CD14-positive monocyte (primary cell): ENCODE data around the gene OR1D5. TPM values are rescaled to one million over a fixed set of nuclear protein-coding genes. Genes with fewer than 3 reads are reported as not detected.
A peak's percentile ranks its signal among the peaks of the same experiment; 100 is the strongest.

Experiments
- DNase-seq, 3 donors: peaks; one replicate each; pipeline ENCODE4 v3.0.0-alpha.2; 2011 to 2022
- H2AFZ ChIP-seq: 2 replicates; pipeline ENCODE4 v1.6.0; 2012; ENCODE audit warnings: mild to moderate bottlenecking, low read depth, low read length, inconsistent platforms; ENCODE audit not compliant: insufficient read depth, poor library complexity, severe bottlenecking
- H3K27ac ChIP-seq, 2 donors: 1 replicate in 1 of 2; 2 replicates in 1 of 2; pipeline ENCODE4 v1.5.1; 2012 to 2013; ENCODE audit warnings: low read length in 2 of 2, control low read depth in 1 of 2, inconsistent platforms in 1 of 2, low read depth in 1 of 2, mild to moderate bottlenecking in 1 of 2
- H3K27me3 ChIP-seq, 2 donors: one replicate each; pipeline versions ENCODE4 v1.6.0 to v1.6.1; 2011 to 2013; ENCODE audit warnings: low read length in 2 of 2; ENCODE audit not compliant: control insufficient read depth in 2 of 2, insufficient read depth in 2 of 2
- H3K36me3 ChIP-seq, 2 donors: replicated peaks in 1 of 2; 1 replicate in 1 of 2; 2 replicates in 1 of 2; pipeline versions ENCODE4 v1.5.1 to v1.6.1; 2012 to 2013; ENCODE audit warnings: low read length in 2 of 2, control low read depth in 1 of 2, inconsistent platforms in 1 of 2, mild to moderate bottlenecking in 1 of 2; ENCODE audit not compliant: insufficient read depth in 2 of 2, control insufficient read depth in 1 of 2
- H3K4me1 ChIP-seq, 2 donors: 1 replicate in 1 of 2; 2 replicates in 1 of 2; pipeline versions ENCODE4 v1.5.1 to v1.6.1; 2012 to 2013; ENCODE audit warnings: low read length in 2 of 2, control low read depth in 1 of 2, inconsistent platforms in 1 of 2, mild to moderate bottlenecking in 1 of 2, moderate library complexity in 1 of 2; ENCODE audit not compliant: insufficient read depth in 2 of 2, control insufficient read depth in 1 of 2
- H3K4me2 ChIP-seq: replicated peaks from 2 replicates; pipeline ENCODE3; 2012; ENCODE audit warnings: low read length, moderate library complexity, mild to moderate bottlenecking; ENCODE audit not compliant: poor library complexity, severe bottlenecking; ENCODE audit errors: extremely low read depth
- H3K4me3 ChIP-seq, 3 experiments: fragments of 200-600 bp in 1 of 3; sonication (generic) in 1 of 3; replicated peaks in 1 of 3; 1 replicate in 2 of 3; 2 replicates in 1 of 3; pipeline ENCODE4 v1.5.1; 2011 to 2013; ENCODE audit warnings: low read length in 3 of 3, mild to moderate bottlenecking in 3 of 3, control low read depth in 2 of 3, low read depth in 2 of 3, inconsistent platforms in 1 of 3, moderate library complexity in 1 of 3
- H3K79me2 ChIP-seq: 2 replicates; pipeline ENCODE4 v1.6.0; 2012; ENCODE audit warnings: mild to moderate bottlenecking, control low read depth, inconsistent platforms, low read length, moderate library complexity; ENCODE audit not compliant: insufficient read depth
- H3K9ac ChIP-seq: 2 replicates; pipeline ENCODE4 v1.6.0; 2017; ENCODE audit warnings: low read length, mild to moderate bottlenecking; ENCODE audit not compliant: insufficient read depth, poor library complexity, severe bottlenecking
- H3K9me3 ChIP-seq, 2 donors: replicated peaks in 1 of 2; 1 replicate in 1 of 2; 2 replicates in 1 of 2; pipeline versions ENCODE4 v1.5.1 to v1.6.1; 2012 to 2013; ENCODE audit warnings: low read length in 2 of 2, control low read depth in 1 of 2; ENCODE audit not compliant: control insufficient read depth in 1 of 2, insufficient read depth in 1 of 2
- H4K20me1 ChIP-seq: 2 replicates; pipeline ENCODE4 v1.6.0; 2012; ENCODE audit warnings: mild to moderate bottlenecking, low read length, control low read depth, moderate library complexity; ENCODE audit not compliant: insufficient read depth
- H3K27ac Mint-ChIP-seq, 7 donors: one replicate each; pipeline ENCODE4 v1.8.0; 2020; ENCODE audit warnings: mild to moderate bottlenecking in 7 of 7, mixed read lengths in 7 of 7, moderate library complexity in 6 of 7, inconsistent platforms in 2 of 7
- H3K27me3 Mint-ChIP-seq, 3 donors: one replicate each; pipeline ENCODE4 v1.8.0; 2021 to 2022; ENCODE audit warnings: low read depth in 3 of 3, mild to moderate bottlenecking in 3 of 3, mixed read lengths in 3 of 3, moderate library complexity in 3 of 3, inconsistent platforms in 1 of 3
- H3K36me3 Mint-ChIP-seq, 2 donors: one replicate each; pipeline ENCODE4 v1.8.0; 2020; ENCODE audit warnings: mixed read lengths in 2 of 2, inconsistent platforms in 1 of 2, mild to moderate bottlenecking in 1 of 2
- H3K4me1 Mint-ChIP-seq: one replicate; pipeline ENCODE4 v1.8.0; 2020; ENCODE audit warnings: mild to moderate bottlenecking, mixed read lengths
- H3K4me3 Mint-ChIP-seq, 2 donors: one replicate each; pipeline ENCODE4 v1.8.0; 2020; ENCODE audit warnings: mild to moderate bottlenecking in 2 of 2, mixed read lengths in 2 of 2, moderate library complexity in 1 of 2
- H3K9me3 Mint-ChIP-seq, 7 donors: one replicate each; pipeline ENCODE4 v1.8.0; 2020 to 2022; ENCODE audit warnings: mixed read lengths in 7 of 7, mild to moderate bottlenecking in 6 of 7, moderate library complexity in 6 of 7, inconsistent platforms in 2 of 7
- CTCF ChIP-seq: fragments of 200-600 bp; IDR thresholded peaks from one replicate; pipeline ENCODE4 v1.8.0; 2022; ENCODE audit warnings: antibody characterized with exemption, mild to moderate bottlenecking
- whole genome bisulfite sequencing: methylation state at CpG from one replicate; pipeline ENCODE4 v1.1.5; 2013; ENCODE audit warnings: missing lambda C conversion rate; ENCODE audit not compliant: insufficient coverage; 5-methylcytosine and 5-hydroxymethylcytosine counted together
- intact Hi-C, 2 donors: fragments of 100-400 bp; cut with micrococcal nuclease; formaldehyde crosslinking; loops; one replicate each; pipeline versions ENCODE4 v1.15.0 to v1.15.1; 2023
- polyA plus RNA-seq, 3 donors: library from polyadenylated mRNA; depleted of rRNA in 1 of 3; unstranded in 2 of 3; stranded (reverse) in 1 of 3; fragments of 300-500 nt in 2 of 3; fragments of >200 nt in 1 of 3; fragmentation: Illumina TruSeq in 2 of 3; gene quantifications; 1 replicate in 2 of 3; 2 replicates in 1 of 3; pipeline ENCODE4 v1.2.3, GENCODE V29; 2012 to 2021

The OR1D5 gene
- polyA plus RNA-seq, 3 donors, result not detected

DNA sequence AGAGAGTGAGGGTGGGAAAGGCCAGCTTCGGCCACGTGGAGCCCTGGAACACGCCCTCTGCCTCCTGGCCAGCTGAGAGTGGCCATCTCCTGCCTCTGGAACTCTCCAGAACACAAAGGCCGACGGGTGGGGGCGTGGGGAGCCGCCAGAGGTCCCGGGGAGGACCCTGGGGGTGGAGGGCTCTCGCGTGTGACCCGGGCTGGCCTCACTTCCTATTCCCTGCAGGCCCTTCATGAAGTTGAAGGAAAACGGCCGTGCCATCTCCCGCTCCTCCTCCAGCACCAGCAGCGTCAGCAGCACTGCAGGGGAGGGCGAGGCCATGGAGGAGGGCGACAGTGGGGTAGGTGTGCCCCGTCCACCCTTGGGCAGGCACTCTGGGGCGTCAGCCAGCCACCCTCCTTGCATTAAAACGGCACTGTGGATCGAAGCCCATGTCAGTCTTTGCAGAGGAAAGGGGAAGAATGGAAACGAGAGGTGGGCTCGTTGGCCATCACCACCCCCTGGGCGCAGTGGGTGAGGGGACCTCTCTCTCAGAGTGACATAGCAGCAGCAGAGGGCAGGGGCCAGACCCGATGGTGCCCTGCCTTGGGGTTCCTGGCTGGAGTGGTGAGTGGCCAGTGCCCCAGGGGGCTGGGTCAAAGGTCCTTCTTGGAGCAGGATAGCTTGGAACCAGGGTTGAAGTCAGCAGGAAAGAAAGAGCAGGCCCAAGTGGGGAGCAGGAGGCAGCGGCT is 37.1 kb downstream of the OR1D5 start:
- Mint-ChIP-seq H3K4me3 (no peak overlapping the region), H3K27me3 (no peaks in the 10 kb centered on the region), H3K36me3 (peaks cover 81 to 94% of the 10 kb centered on the region in 2 donors), H3K9me3 (peaks cover 3 to 19% (median 9%) of the 10 kb centered on the region in 7 donors), H3K27ac (peak overlapping the region in 1 of 7 donors; percentile 42), H3K4me1 (peaks cover 15% of the 10 kb centered on the region)
- no peak overlapping the region for H3K4me2 ChIP-seq
- H3K27ac ChIP-seq, result no peak overlapping the region
- DNase-seq, result no peak
- intact Hi-C loops, result no loop called here
- 94% methylated on average over 17 of the region's 26 CpGs for WGBS
- peaks cover 82 to 96% of the 10 kb centered on the region in 2 donors for H3K36me3 ChIP-seq
- H3K79me2 ChIP-seq, result peaks cover 3% of the 10 kb centered on the region
- no peak overlapping the region for H2AFZ ChIP-seq
- no peaks in the 10 kb centered on the region for H3K27me3 ChIP-seq
- peaks cover 3 to 19% of the 10 kb centered on the region in 2 donors for H3K9me3 ChIP-seq
- no peak overlapping the region for H3K4me3 ChIP-seq
- no peak overlapping the region for H3K9ac ChIP-seq
- no peak for TF ChIP-seq CTCF
- H4K20me1 ChIP-seq, result peaks cover 65% of the 10 kb centered on the region
- peaks cover 10 to 17% of the 10 kb centered on the region in 2 donors for H3K4me1 ChIP-seq

DNA sequence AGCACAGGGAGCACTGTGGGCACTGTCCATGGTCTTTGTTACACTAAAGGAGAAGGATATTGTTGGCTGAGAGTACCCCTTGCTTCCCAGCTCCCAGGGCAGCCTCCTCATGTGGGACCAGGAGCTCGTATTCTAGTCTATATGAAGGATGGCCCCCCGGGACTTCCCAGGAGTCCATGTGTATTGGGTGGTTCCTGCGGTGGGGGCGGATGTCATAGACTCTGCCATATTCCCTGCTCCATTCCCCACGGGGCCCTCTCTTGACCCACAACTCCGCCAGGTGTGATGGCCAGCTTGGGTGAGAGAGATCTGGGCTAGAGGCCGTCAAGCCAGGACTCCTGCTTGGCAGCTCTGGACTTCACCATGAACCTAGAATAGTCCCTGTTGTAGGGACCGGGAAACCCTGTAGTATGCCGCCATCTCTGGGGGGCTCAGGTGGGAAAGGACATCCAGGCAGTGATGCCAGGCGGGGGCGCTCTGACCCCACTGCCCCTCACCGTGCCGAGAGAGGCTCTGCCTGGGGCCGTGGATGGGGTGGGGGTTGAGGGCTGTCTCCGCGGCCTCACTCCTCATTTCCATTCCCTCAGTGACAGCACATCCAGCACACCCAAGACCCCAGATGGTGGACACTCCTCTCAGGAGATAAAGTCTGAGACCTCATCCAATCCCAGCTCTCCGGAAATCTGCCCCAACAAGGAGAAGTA is 37.8 kb downstream of the OR1D5 start:
- Histone ChIP-seq H3K36me3 (peaks cover 81 to 96% of the 10 kb centered on the region in 2 donors), H3K27ac (no peak overlapping the region), H3K4me3 (no peak overlapping the region), H3K27me3 (no peaks in the 10 kb centered on the region), H3K4me2 (no peak overlapping the region), H3K4me1 (peaks cover 8 to 13% of the 10 kb centered on the region in 2 donors), H3K9ac (no peak overlapping the region), H4K20me1 (peaks cover 64% of the 10 kb centered on the region), H3K79me2 (peaks cover 3% of the 10 kb centered on the region), H2AFZ (no peak overlapping the region), H3K9me3 (peaks cover 4 to 25% of the 10 kb centered on the region in 2 donors)
- Mint-ChIP-seq H3K4me3 (no peak overlapping the region), H3K9me3 (peaks cover 4 to 22% (median 15%) of the 10 kb centered on the region in 7 donors), H3K27me3 (no peaks in the 10 kb centered on the region), H3K36me3 (peaks cover 84 to 95% of the 10 kb centered on the region in 2 donors), H3K27ac (peak overlapping the region in 2 of 7 donors; percentile 42 to 57), H3K4me1 (peaks cover 12% of the 10 kb centered on the region)
- 100% methylated on average over 4 of the region's 17 CpGs for WGBS
- no peak for DNase-seq
- intact Hi-C loops, result no loop called here
- no peak for TF ChIP-seq CTCF
